GM19452 (cell line): ENCODE data around the gene SRPX.

Experiments
- ATAC-seq: cut with Tn5 transposase; IDR thresholded peaks from one replicate; pipeline ENCODE4 v1.9.1; 2021; ENCODE audit not compliant: unreplicated experiment

The SRPX gene

GRCh38 chrX:38220415-38221390 is at the start of gene SRPX:
TSS of gene SRPX (minus strand) at chrX:38220871. CDS start at chrX:38220792, 79 bp downstream.
- no peak for ATAC-seq

GRCh38 chrX:38268011-38268410 is 47.3 kb upstream of the SRPX start:
- no peak for ATAC-seq

- no peak for ATAC-seq
Observed at GRCh38 chrX:38262715-38263620, 42.3 kb upstream of the SRPX start.

GRCh38 chrX:38260231-38260630 is 39.6 kb upstream of the SRPX start:
- no peak for ATAC-seq

- ATAC-seq = no peak
Observed at GRCh38 chrX:38256019-38256418, 35.3 kb upstream of the SRPX start.

GRCh38 chrX:38249965-38250364 is 29.3 kb upstream of the SRPX start:
- no peak for ATAC-seq

- no peak for ATAC-seq
Observed at GRCh38 chrX:38247051-38247450, 26.4 kb upstream of the SRPX start.

- no peak for ATAC-seq
Observed at GRCh38 chrX:38240541-38240940, 19.9 kb upstream of the SRPX start.

- no peak for ATAC-seq
Observed at GRCh38 chrX:38236901-38237615, 16.4 kb upstream of the SRPX start.

- no peak for ATAC-seq
Observed at GRCh38 chrX:38233891-38234667, 13.4 kb upstream of the SRPX start.

GRCh38 chrX:38232079-38232686 is 11.5 kb upstream of the SRPX start:
- ATAC-seq = no peak

- no peak for ATAC-seq
Observed at GRCh38 chrX:38225093-38225492, 4.4 kb upstream of the SRPX start.

- no peak for ATAC-seq
Observed at GRCh38 chrX:38224160-38224559, 3.5 kb upstream of the SRPX start.

GRCh38 chrX:38221391-38221929 is 789 bp upstream of the SRPX start:
- ATAC-seq = no peak

GRCh38 chrX:38220024-38220414 is 652 bp downstream of the SRPX start:
- ATAC-seq = no peak

GRCh38 chrX:38216642-38217041 is 4.0 kb downstream of the SRPX start:
- no peak for ATAC-seq

- ATAC-seq = no peak
Observed at GRCh38 chrX:38214551-38215531, 5.8 kb downstream of the SRPX start.

GRCh38 chrX:38214044-38214443 is 6.6 kb downstream of the SRPX start:
- no peak for ATAC-seq
